B cell (primary cell): ENCODE measurements around the gene JMJD1C.

Experiments used
- EZH2 ChIP-seq: IDR thresholded peaks from 2 replicates; pipeline ENCODE4 v1.6.1; 2012; ENCODE audit warnings: borderline replicate concordance, low read depth, mild to moderate bottlenecking, moderate library complexity, low read length; ENCODE audit not compliant: insufficient read depth, poor library complexity, severe bottlenecking
- TF ChIP-seq, protein P1 (sequence below): fragments of 200-600 bp; IDR thresholded peaks from one replicate; pipeline ENCODE4 v1.8.0; 2022; ENCODE audit warnings: antibody characterized with exemption, mild to moderate bottlenecking

- TF ChIP-seq, protein P1, sequence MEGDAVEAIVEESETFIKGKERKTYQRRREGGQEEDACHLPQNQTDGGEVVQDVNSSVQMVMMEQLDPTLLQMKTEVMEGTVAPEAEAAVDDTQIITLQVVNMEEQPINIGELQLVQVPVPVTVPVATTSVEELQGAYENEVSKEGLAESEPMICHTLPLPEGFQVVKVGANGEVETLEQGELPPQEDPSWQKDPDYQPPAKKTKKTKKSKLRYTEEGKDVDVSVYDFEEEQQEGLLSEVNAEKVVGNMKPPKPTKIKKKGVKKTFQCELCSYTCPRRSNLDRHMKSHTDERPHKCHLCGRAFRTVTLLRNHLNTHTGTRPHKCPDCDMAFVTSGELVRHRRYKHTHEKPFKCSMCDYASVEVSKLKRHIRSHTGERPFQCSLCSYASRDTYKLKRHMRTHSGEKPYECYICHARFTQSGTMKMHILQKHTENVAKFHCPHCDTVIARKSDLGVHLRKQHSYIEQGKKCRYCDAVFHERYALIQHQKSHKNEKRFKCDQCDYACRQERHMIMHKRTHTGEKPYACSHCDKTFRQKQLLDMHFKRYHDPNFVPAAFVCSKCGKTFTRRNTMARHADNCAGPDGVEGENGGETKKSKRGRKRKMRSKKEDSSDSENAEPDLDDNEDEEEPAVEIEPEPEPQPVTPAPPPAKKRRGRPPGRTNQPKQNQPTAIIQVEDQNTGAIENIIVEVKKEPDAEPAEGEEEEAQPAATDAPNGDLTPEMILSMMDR: no peak
- TF ChIP-seq EZH2: no peak
Observed at GRCh38 chr10:63268149-63268797, 197.5 kb downstream of the JMJD1C start.
